Muscle layer of colon (tissue), 2 donors: Measurements from ENCODE around the gene DIS3L.
"Not testable (repeated sequence)": the region's sequence is repeated elsewhere in the genome, so short reads cannot be mapped to it uniquely, and the experiment has no call there.

ENCODE experiments used
- H3K27ac ChIP-seq: one replicate; pipeline ENCODE4 v1.7.0; 2013; ENCODE audit warnings: low read depth, mild to moderate bottlenecking, low read length, moderate library complexity
- H3K27me3 ChIP-seq, 2 donors: one replicate each; pipeline ENCODE4 v1.7.0; 2013; ENCODE audit warnings: low read length in 2 of 2, mild to moderate bottlenecking in 2 of 2; ENCODE audit not compliant: insufficient read depth in 2 of 2, control insufficient read depth in 1 of 2
- H3K36me3 ChIP-seq: one replicate; pipeline ENCODE4 v1.7.0; 2013; ENCODE audit warnings: mild to moderate bottlenecking, low read length; ENCODE audit not compliant: insufficient read depth
- H3K4me1 ChIP-seq: one replicate; pipeline ENCODE4 v1.7.0; 2013; ENCODE audit warnings: mild to moderate bottlenecking, low read length; ENCODE audit not compliant: insufficient read depth
- H3K4me3 ChIP-seq, 2 donors: one replicate each; pipeline ENCODE4 v1.7.0; 2013; ENCODE audit warnings: low read length in 2 of 2, low read depth in 1 of 2, mild to moderate bottlenecking in 1 of 2, moderate library complexity in 1 of 2
- H3K9ac ChIP-seq: one replicate; pipeline ENCODE4 v1.7.0; 2013; ENCODE audit warnings: low read length
- H3K9me3 ChIP-seq: one replicate; pipeline ENCODE4 v1.7.0; 2013; ENCODE audit warnings: mild to moderate bottlenecking, low read length
- donor health status: abdominal sarcoma.
- donor health status: Adenocarcinoma of cecum.

The DIS3L gene

DNA sequence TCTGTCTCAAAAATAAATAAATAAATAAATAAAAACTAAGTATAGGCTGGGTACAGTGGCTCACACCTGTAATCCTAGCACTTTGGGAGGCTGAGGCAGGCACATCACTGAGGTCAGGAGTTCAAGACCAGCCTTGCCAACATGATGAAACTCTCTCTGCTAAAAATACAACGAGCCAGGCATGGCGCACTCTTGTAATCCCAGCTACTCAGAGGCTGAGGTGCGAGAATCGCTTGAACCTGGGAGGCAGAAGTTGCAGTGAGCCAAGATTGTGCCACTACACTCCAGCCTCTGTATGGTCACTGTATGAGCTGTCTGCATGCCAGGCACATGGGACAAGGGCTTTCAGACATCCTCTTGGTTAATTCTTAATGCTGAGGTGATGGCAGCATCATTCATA, 34.4 kb downstream of the DIS3L start:
- Histone ChIP-seq H3K27ac (no peak overlapping the region), H3K27me3 (no peaks in the 10 kb centered on the region), H3K36me3 (peaks cover 66% of the 10 kb centered on the region)

DNA sequence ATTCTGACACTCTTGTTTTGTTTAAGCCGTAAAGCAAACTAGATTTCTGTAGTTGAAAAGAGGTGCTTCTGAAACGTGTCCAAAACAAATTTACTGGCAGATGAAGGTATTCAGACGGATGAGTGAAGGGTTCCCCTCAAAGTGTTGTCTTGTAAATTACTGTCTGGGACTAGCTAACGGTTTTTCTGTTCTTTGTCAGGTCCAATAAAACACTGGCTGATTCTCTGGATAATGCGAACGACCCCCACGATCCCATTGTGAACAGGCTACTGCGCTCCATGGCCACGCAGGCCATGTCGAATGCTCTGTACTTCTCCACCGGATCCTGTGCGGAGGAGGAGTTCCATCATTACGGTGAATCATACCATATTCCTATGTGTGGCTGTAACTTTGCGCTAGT, 35.4 kb downstream of the DIS3L start:
- Histone ChIP-seq H3K4me1 (no peaks in the 10 kb centered on the region), H3K27ac (no peak overlapping the region), H3K36me3 (peaks cover 56% of the 10 kb centered on the region), H3K27me3 (no peaks in the 10 kb centered on the region), H3K9ac (no peak overlapping the region), H3K4me3 (no peak overlapping the region), H3K9me3 (no peaks in the 10 kb centered on the region)

More for the DNA sequence above, 34.4 kb downstream of the DIS3L start:
- H3K4me3 ChIP-seq, result no peak overlapping the region
- no peaks in the 10 kb centered on the region for H3K9me3 ChIP-seq
- no peak overlapping the region for H3K9ac ChIP-seq
- no peaks in the 10 kb centered on the region for H3K4me1 ChIP-seq

DNA sequence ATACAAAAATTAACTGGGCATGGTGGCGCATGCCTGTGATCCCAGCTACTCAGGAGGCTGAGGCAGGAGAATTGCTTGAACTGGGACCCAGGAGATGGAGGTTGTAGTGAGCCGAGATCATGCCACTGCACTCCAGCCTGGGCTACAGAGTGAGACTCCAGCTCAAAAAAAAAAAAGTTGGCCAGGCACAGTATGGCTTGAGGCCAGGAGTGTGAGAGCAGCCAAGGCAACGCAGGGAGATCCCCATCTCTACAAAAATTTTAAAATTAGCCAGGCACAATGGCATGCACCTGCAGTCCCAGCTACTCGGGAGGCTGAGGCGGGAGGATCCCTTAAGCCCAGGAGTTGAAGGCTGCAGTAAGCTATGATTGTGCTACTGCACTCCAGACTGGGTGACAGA, 55.2 kb downstream of the DIS3L start:
- H3K27ac ChIP-seq, H3K4me3 ChIP-seq, H3K36me3 ChIP-seq, H3K9ac ChIP-seq, H3K4me1 ChIP-seq, H3K27me3 ChIP-seq, H3K9me3 ChIP-seq: not testable (repeated sequence)

DNA sequence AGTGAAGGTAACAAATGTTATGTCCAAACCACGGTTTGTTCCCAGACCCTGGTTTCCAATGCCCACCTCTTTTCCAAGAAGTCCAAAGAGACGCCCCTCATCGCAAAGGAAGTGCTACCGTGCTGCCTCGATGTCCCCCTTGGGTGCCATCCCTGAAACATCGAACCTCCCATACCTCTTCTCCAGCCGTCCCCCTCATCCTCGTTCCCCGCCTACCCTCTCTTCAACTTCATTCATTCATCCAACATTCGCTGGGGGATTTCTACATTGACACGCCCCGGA, 62.6 kb downstream of the DIS3L start:
- Histone ChIP-seq H3K36me3 (no peaks in the 10 kb centered on the region), H3K4me3 (peak overlapping the region; percentile 76 to 81), H3K9me3 (no peaks in the 10 kb centered on the region), H3K9ac (peak overlapping the region; percentile 82), H3K27me3 (no peaks in the 10 kb centered on the region), H3K4me1 (peaks cover 5% of the 10 kb centered on the region), H3K27ac (peak overlapping the region; percentile 85)

DNA sequence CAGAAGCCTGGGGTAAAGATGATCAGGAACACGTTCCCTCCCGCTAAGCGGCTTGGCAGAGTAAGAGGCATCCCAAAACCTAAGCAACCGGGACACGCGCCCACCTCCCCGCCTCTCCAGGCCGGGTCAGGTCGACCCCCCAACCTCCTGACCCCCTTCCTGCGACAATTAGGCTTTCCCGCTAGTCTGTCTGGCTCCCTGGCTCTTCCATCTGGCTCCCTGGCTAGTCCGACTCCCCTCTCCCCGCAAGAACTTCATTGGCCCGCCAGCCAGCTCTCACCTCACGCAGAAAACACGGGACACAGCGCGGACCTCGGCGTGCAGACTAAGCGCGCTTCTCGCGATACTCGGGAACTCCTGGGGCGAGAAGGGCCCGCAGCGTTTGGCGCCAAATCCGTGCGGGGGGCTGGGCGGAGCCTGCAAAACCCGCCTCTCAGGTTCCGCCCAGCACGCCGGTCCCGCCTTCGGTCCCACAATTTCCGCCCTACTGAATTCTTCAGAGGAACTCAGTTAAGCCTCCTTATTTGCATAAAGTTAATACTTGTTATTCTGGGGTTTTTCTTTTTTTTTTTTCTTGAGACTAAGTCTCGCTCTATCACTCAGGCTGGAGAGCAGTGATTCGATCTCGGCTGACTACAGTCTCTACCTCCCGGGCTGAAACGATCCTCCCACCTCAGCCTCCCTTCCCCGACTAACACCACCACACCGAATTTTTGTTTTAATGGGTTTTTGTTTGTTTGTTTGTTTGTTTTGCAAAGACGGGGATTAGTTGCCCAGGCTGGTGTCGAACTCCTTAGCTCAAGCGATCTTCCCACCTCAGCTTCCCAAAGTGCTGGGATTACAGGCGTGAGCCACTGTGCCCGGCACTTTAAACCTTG, 63.2 kb downstream of the DIS3L start, which contains the start of gene TIPIN:
TIPIN (minus strand) TSS at position 327 of the 878 bp plus-strand sequence. CDS start 3,738 bp downstream, outside the sequence.
- peak within 1 kb of the TSS; percentile 82 for H3K9ac ChIP-seq
- H3K36me3 ChIP-seq, result no peaks in the 10 kb centered on the region
- peak within 1 kb of the TSS; percentile 76 to 81 for H3K4me3 ChIP-seq
- peak within 1 kb of the TSS; percentile 85 for H3K27ac ChIP-seq
- H3K27me3 ChIP-seq, result no peaks in the 10 kb centered on the region
- peaks cover 5% of the 10 kb centered on the region for H3K4me1 ChIP-seq
- no peaks in the 10 kb centered on the region for H3K9me3 ChIP-seq

DNA sequence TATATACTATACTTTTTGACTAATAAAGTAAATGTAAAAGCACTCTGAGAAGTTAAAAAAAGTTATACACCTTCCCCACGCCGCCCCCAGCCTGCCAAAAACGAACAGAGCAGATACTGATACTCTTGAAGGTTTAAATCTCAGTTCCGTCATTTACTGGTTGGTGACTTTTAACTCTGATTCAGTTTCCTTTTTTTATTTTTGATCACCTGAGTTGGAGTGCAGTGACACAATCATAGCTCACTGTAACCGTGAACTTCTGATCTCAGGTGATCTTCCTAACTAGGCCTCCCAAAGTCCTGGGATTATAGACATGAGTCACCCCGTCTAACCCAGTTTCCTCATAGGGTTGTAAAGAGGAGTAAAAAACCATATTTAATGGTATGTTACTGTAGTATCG, 66.4 kb downstream of the DIS3L start:
- no peaks in the 10 kb centered on the region for H3K36me3 ChIP-seq
- no peak overlapping the region for H3K27ac ChIP-seq
- no peaks in the 10 kb centered on the region for H3K9me3 ChIP-seq
- no peak overlapping the region for H3K4me3 ChIP-seq
- peaks cover 5% of the 10 kb centered on the region for H3K4me1 ChIP-seq
- H3K27me3 ChIP-seq, result no peaks in the 10 kb centered on the region
- H3K9ac ChIP-seq, result no peak overlapping the region

DNA sequence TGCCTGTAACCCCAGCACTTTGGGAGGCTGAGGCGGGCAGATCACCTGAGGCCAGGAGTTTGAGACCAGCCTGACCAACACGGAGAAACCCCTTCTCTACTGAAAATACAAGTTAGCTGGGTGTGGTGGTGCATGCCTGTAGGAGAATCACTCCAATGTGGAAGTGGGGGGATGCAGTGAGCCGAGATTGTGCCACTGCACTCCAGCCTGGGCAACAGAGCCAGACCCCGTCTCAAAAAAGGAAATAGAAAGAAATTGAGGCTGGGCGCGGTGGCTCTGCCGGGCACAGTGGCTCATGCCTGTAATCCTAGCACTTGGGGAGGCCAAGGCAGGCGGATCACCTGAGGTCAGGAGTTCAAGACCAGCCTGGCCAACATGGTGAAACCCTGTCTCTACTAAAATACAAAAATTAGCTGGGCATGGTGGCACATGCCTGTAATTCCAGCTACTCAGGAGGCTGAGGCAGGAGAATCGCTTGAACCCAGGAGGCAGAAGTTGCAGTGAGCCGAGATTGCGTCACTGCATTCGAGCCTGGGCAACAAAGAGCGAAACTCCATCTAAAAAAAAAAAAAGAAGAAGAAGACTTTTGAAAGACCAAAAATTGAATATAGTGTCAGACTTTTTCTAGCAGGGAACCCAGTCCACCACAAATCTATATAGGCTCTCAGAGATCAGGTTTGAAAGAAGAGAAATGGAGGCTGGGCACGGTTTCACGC, 68.5 kb downstream of the DIS3L start:
- H3K9me3 ChIP-seq, H3K36me3 ChIP-seq, H3K4me3 ChIP-seq, H3K9ac ChIP-seq, H3K27ac ChIP-seq, H3K27me3 ChIP-seq, H3K4me1 ChIP-seq: not testable (repeated sequence)

DNA sequence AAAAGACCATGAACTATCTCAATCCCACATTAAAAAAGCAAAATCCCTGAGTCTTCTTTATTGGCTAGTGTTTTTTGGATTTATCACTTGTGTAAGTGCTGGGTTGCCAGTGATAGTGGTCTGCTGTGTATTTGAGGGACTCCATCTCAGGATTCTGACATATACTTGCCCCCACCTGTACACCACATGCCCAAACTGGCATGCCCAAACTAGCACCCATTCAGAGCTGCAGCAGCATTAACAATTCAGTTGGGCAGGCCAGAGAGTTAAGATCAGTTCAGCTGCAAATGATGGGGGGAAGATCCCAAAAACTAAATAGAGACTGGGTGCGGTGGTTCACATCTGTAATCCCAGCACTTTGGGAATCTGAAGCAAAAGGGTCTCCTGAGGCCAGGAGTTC, 69.4 kb downstream of the DIS3L start:
- Histone ChIP-seq H3K36me3 (no peaks in the 10 kb centered on the region), H3K9me3 (no peaks in the 10 kb centered on the region), H3K27me3 (no peaks in the 10 kb centered on the region), H3K4me3 (no peak overlapping the region), H3K9ac (no peak overlapping the region), H3K27ac (no peak overlapping the region), H3K4me1 (no peaks in the 10 kb centered on the region)

DNA sequence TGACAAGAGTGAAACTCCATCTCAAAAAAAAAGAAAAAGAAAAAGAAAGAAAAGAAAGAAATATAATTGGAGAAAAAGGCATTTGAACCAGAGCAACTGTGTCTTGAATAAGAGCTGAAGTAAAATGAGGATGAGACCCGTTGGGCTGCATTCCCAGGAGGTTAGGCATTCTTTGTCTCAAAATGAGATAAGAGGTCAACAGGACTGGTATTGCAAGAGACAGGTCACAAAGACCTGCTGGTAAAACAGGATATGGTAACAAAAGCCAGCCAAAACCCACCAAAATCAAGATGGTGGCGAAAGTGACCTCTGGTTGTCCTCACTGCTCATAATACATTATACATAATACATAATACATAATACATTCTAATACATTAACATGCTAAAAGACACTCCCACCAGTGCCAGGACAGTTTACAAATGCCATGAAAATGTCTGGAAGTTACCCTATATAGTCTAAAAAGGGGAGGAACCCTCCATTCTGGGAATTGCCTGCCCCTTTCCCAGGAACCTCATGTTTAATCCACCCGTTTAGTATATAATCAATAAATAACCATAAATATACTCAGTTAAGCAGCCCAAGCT, 71.7 kb downstream of the DIS3L start:
- Histone ChIP-seq H3K4me1 (no peaks in the 10 kb centered on the region), H3K36me3 (no peaks in the 10 kb centered on the region), H3K4me3 (no peak overlapping the region), H3K27me3 (no peaks in the 10 kb centered on the region), H3K27ac (no peak overlapping the region), H3K9me3 (no peaks in the 10 kb centered on the region), H3K9ac (no peak overlapping the region)

DNA sequence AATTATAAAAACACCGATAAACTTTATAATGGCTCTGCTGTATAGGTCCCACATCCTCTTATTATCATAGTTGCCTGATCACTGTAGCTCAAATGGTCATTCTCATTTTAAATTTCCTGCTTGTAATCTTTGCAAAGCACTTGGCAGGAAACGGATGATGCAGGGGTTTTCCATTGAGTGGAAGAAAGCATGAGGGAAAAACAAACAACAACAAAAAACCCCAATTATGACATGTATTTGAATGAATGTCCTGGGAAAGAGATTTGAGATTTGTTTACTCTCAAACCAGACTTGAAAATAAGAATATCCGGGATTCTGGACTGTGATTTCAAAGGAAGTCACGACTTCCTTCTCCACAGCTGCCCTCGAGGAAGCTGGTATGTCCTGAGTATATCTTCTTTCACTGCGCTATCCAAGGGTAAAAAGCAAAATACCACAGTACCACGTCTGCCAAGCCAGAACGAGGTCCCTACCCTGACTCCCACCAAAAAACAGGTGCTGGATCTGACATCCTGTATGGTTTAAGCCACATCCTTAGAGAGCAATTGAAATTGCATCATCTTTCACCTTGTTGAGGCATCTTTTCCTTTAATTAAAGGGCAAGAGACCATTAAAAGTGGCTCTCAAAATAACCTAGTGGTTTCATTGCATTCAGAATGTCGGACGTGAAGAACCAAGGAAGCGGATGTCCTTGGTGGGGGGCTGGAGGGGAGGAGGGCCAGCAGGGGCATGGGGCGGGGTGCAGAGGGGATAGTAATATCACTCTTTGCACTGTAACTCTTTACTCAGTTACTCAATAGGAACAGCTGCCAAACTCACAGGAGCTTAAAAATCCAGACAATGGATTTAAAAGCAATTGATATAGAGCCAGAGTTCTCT, 76.6 kb downstream of the DIS3L start:
- H3K4me3 ChIP-seq, result no peak overlapping the region

DNA sequence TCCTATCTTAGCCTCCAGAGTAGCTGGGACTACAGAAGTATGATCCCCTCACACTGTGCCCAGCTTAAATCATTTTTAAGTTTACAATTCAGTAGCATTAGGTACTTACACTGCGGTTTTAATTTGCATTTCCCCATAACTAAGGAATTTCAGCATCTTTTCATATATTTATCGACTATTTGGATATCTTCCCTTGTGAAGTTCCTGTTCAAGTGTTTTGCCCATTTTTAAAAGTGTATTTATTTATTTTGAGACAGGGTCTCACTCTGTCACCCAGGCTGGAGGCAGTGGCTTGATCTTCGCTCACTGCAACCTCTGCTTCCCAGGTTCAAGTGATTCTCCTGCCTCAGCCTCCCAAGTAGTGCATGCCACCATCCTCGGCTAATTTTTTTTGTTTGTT, 80.8 kb downstream of the DIS3L start:
- Histone ChIP-seq H3K9ac (no peak overlapping the region), H3K9me3 (no peaks in the 10 kb centered on the region), H3K27me3 (no peaks in the 10 kb centered on the region), H3K27ac (no peak overlapping the region), H3K4me1 (no peaks in the 10 kb centered on the region), H3K4me3 (no peak overlapping the region), H3K36me3 (no peaks in the 10 kb centered on the region)

More for the DNA sequence above, 76.6 kb downstream of the DIS3L start:
- H3K36me3 ChIP-seq, result no peaks in the 10 kb centered on the region
- H3K27me3 ChIP-seq, result no peaks in the 10 kb centered on the region
- H3K9me3 ChIP-seq, result no peaks in the 10 kb centered on the region
- H3K27ac ChIP-seq, result no peak overlapping the region
- H3K9ac ChIP-seq, result no peak overlapping the region
- no peaks in the 10 kb centered on the region for H3K4me1 ChIP-seq
